GM10847 (cell line): ENCODE results near the gene IGFBP2.

ENCODE experiments used
- POLR2A ChIP-seq: IDR thresholded peaks from 2 replicates; pipeline ENCODE4 v1.6.1; 2011; ENCODE audit not compliant: insufficient read length; ENCODE audit errors: extremely low read depth

IGFBP2 gene

DNA sequence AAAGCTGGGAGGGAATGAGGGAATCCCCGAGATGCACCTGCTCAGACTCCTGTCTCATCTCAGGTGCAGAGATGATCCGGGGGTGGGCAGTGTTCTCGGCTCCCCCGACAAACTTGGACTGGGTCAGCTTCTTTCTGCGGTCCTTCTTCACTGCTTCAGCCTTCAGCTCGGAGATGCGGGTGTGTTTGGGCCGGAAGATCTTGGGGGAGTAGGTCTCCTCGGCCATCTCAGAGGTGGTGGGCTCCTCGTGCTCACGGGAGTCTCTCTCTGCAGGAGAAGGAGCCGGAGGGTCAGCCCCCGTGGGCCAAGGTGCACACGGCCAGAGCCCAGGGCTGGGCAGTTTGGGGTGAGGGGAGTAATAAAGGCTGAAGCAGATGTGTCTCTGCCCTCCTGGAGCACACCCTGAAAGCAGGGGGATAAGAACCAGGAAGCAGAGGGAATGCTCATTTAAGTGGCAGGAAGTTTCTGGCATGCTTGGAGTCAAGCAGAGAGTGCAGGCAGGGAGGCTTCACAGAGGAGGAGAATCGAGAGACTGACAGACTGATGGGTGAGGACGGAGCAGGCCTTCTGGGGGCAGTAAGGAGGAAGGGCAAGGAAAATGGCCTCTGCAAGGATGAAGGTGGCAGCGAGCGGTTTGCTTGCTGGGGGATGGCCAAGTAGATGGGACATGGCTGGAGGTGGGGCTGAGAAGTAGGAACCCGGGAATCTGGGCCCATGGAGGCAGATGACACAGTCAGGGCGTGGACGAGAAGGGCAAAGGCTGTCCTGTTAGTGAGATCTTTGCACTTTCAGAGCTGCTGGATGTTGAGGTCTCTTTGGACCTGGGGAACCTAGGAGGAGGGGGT lies 45.8 kb downstream of the IGFBP2 start:
- no peak for TF ChIP-seq POLR2A

DNA sequence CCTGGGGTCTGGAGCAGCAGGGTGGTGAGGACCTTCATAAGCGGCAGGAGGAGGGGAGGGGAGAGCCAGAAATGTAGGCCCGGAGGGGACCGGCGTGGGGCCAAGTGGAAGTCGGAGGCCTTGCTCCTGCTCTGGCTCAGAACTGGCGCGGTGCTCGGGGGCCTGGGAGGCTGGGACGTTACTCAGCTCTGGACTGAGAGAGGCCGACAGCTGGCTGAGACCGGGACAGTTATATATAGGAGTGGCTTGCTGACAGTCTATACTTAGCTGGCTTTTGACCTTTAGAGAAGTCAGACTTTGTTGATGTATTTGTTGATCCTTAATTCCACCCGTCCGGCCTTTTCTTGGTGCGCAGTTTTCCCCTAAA lies 46.4 kb downstream of the IGFBP2 start:
- TF ChIP-seq POLR2A, result no peak

GRCh38 chr2:216680951-216681629 lies 47.9 kb downstream of the IGFBP2 start:
- no peak for TF ChIP-seq POLR2A

DNA sequence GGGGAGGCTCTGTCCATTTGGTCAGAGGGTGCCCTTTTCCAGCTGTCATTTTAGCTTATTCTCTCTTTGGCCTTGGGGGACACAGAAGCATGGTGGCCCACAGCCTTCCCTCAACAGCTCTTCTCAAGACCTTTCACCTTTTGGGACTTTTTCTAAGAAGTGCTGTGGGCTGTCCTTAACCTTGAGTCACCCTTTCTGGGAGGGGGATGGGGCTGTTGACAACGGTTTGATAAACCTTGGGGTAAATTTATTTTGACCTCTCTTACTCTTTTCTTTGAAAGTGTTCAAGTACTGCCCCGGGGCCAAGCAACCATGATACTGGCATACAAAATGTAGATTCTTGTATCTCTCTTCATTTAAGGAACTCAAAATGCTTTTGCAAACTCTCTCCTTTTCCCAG lies 48.5 kb downstream of the IGFBP2 start:
- no peak for TF ChIP-seq POLR2A

DNA sequence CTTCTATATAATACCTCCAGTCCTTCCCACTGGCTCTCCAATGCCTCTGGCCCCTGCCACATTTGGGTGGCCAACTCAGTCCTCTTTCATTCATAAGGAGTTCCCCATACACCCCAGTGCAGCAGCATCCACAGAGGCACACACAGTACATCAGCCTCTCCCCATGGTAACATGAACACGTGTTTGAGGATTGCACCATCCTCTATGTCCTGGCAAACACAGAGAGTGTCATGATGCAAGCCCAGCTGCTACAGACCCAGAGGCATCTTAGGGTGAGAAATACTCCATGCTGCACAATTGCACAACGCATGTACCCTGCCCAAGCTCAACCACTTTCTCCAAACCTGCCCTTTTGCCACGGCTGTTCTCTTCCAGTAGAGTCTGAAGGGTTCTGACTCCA lies 50.6 kb downstream of the IGFBP2 start:
- no peak for TF ChIP-seq POLR2A

- no peak for TF ChIP-seq POLR2A
Observed at GRCh38 chr2:216685327-216685875, 52.2 kb downstream of the IGFBP2 start.

GRCh38 chr2:216687111-216687510 lies 53.9 kb downstream of the IGFBP2 start:
- TF ChIP-seq POLR2A, result no peak

GRCh38 chr2:216687646-216688045 lies 54.4 kb downstream of the IGFBP2 start:
- no peak for TF ChIP-seq POLR2A

DNA sequence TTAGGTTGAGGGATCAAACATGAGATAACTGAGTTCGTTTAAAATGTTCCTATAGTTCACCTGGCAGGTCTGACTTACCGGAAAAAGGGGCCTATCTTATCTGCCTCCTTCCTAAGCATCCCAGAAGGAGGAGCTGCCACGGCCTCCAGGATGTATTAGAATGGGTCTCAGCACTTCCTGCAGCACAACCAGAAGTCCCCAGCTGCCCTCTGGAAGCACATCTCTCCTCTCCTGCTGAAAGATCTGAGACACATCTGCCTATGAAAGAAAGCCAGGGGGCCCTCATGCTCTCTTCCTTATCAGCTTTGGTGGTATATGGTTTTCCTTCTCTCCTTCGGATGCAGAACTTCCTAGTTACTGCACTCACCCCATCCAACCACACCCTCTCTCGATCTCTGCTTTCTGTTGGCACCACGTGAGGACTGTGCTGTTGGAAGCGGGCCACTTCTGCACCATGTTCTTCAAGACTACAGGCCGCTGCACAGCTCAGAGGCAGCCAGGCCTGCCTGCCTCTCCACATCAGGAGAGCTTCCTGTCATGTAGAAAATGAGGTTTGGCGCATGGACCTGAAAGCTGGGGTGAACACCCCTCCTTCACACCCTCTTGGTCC lies 55.6 kb downstream of the IGFBP2 start:
- no peak for TF ChIP-seq POLR2A

- no peak for TF ChIP-seq POLR2A
Observed at GRCh38 chr2:216689397-216689796, 56.2 kb downstream of the IGFBP2 start.

DNA sequence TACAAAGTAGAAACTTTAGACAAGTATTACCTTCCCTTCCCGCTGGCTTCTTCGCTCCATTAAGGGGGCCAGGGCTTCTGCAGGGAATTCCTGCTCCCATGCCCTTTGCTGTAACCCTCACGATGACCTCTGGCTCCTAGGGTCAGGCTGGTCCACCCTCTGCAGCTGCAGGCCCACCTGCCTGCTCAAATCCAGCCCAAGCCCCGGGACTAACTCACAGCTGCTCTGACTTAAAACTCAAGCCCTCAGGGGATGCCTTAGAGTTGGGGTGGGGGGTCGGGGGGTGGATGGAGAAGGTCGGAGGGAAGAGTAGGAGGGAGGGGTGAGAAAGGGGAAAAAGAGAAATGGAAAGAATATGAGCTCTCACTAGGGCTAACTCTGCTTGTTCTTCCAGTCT lies 57.2 kb downstream of the IGFBP2 start:
- TF ChIP-seq POLR2A, result no peak

DNA sequence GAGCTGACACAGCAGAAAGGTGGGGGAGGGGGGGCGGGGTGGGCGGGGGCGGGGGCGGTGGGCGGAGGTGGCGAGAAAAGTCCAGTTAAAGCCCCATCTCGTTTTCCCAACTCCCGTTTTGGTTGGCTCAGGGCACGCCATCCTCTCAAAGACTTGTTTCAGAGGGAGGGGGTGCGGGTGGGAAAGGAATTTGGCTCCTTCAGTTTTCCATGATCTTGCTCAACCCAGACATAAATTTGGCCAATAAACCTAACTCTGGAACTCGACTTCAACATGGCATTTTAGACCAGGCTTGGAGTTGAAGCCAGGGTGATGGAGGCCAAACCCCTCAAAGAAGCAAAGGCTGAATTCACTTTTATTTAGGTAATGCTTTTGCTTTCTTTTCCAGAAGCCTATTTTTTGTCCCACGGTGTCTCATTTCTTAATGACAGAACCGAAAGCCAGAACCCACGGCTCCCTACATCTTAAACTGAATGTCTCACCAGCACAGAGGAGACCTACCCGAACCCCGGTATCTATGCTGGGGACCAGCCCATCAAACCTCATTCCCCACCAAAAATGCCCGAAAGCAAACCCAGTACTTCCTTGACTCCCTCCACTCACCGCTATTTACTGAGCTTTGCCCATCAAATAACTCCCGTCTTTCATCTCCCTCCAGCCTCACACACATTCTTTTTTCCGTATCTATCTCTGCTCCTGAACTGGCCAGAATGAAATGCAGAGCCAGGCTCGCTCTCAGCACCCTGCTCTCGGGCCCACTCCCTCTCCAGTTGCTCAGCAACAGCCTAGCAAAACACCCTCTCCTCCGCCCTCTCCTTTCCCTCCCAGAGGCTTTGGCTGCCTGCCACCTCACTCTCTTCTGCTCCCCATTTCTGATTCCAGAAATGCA lies 57.9 kb downstream of the IGFBP2 start:
- no peak for TF ChIP-seq POLR2A

- TF ChIP-seq POLR2A, result no peak
Observed at GRCh38 chr2:216692636-216693413, 59.6 kb downstream of the IGFBP2 start.

- TF ChIP-seq POLR2A, result no peak
Observed at GRCh38 chr2:216693414-216694080, 60.3 kb downstream of the IGFBP2 start.
